Effector CD4-positive, alpha-beta T cell (primary cell): ENCODE data around the gene XPNPEP1.

Experiments
- DNase-seq: peaks from one replicate; pipeline ENCODE4 v3.0.0-alpha.2; 2020

The XPNPEP1 gene

GRCh38 chr10:109892117-109892516, 31.2 kb downstream of the XPNPEP1 start:
- no peak for DNase-seq

GRCh38 chr10:109891105-109891504, 32.2 kb downstream of the XPNPEP1 start:
- DNase-seq = no peak

GRCh38 chr10:109889867-109890266, 33.4 kb downstream of the XPNPEP1 start:
- no peak for DNase-seq

- no peak for DNase-seq
Observed at GRCh38 chr10:109887776-109888175, 35.5 kb downstream of the XPNPEP1 start.

GRCh38 chr10:109887243-109887642, 36.1 kb downstream of the XPNPEP1 start:
- DNase-seq = no peak

- DNase-seq = no peak
Observed at GRCh38 chr10:109886781-109887140, 36.5 kb downstream of the XPNPEP1 start.

GRCh38 chr10:109886037-109886780, 37.1 kb downstream of the XPNPEP1 start:
- DNase-seq = no peak

- DNase-seq = peak; percentile 42
Observed at GRCh38 chr10:109883859-109884771, 39.2 kb downstream of the XPNPEP1 start.

- DNase-seq = no peak
Observed at GRCh38 chr10:109882251-109883057, 40.9 kb downstream of the XPNPEP1 start.

GRCh38 chr10:109881769-109882057, 41.6 kb downstream of the XPNPEP1 start:
- no peak for DNase-seq

GRCh38 chr10:109880886-109881768, 42.2 kb downstream of the XPNPEP1 start:
- no peak for DNase-seq

GRCh38 chr10:109877546-109877945, 45.8 kb downstream of the XPNPEP1 start:
- no peak for DNase-seq

- DNase-seq = no peak
Observed at GRCh38 chr10:109875828-109876821, 47.2 kb downstream of the XPNPEP1 start.

- DNase-seq = no peak
Observed at GRCh38 chr10:109875151-109875568, 48.2 kb downstream of the XPNPEP1 start.

GRCh38 chr10:109871476-109871875, 51.8 kb downstream of the XPNPEP1 start:
- DNase-seq = no peak

- no peak for DNase-seq
Observed at GRCh38 chr10:109866995-109867635, 56.2 kb downstream of the XPNPEP1 start.

- DNase-seq = no peak
Observed at GRCh38 chr10:109866168-109866994, 56.9 kb downstream of the XPNPEP1 start.

GRCh38 chr10:109863775-109864174, 59.5 kb downstream of the XPNPEP1 start:
- DNase-seq = no peak

GRCh38 chr10:109862738-109863137, 60.6 kb downstream of the XPNPEP1 start:
- no peak for DNase-seq

GRCh38 chr10:109862041-109862440, 61.3 kb downstream of the XPNPEP1 start:
- DNase-seq = no peak
